ENCODE results near the gene YY1.

The YY1 gene

DNA sequence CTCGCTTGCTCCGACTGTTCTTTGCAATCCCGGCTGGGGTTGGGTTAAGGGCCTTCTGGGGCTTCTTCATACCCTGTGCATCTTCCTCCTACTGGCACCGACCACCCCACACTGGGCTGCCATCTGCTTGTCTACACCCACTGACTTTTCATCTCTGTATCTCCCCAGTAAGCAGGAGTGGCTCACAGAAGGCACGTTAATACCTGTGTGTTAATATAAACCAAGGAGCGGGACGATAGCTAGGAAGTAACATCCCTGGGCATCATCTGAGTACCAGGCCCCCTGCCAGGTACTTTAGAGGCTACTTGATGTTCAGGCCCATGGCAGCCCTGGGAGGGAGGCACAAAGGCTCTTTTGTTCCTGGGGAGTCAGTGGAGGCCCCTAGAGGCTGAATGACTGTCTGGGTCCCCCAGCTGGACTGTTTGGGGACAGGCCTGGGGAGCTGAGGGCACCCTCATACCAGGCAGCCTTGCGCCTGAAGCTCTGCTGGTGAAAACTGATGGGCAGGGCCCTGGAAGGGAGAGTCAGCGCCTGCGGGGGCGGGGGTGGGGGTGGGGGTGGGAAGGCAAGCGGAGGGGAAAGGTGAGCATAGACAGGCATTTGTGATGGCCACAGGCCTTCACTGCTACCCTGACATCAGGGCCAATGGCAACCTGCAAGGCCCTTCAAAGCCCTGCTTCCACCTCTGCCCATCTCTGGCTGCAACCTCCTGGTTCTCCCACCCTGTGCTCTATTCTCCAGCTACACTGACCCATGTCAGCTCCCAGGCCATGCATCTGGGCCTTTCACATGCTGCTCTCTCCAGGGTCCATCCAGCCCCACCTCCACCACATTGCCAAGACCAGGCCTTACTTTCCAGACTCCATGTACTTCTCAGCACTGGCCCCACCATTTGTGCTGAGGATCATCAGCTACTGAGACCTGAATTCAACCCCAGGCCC is 45.3 kb upstream of the YY1 start:
- no peak for DNase-seq (ENCODE audit: low read depth)
- in situ Hi-C loops (cut with HindIII; ENCODE audit: low sequenced_read_pairs) = no loop called here
- peak overlapping the region; percentile 44 for H3K4me3 ChIP-seq (ENCODE audit: low read depth, low read length)
- TF ChIP-seq, protein P1, sequence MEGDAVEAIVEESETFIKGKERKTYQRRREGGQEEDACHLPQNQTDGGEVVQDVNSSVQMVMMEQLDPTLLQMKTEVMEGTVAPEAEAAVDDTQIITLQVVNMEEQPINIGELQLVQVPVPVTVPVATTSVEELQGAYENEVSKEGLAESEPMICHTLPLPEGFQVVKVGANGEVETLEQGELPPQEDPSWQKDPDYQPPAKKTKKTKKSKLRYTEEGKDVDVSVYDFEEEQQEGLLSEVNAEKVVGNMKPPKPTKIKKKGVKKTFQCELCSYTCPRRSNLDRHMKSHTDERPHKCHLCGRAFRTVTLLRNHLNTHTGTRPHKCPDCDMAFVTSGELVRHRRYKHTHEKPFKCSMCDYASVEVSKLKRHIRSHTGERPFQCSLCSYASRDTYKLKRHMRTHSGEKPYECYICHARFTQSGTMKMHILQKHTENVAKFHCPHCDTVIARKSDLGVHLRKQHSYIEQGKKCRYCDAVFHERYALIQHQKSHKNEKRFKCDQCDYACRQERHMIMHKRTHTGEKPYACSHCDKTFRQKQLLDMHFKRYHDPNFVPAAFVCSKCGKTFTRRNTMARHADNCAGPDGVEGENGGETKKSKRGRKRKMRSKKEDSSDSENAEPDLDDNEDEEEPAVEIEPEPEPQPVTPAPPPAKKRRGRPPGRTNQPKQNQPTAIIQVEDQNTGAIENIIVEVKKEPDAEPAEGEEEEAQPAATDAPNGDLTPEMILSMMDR (IDR thresholded peaks at IDR 0.05; ENCODE audit: low read depth, low read length, missing control alignments) = no peak

DNA sequence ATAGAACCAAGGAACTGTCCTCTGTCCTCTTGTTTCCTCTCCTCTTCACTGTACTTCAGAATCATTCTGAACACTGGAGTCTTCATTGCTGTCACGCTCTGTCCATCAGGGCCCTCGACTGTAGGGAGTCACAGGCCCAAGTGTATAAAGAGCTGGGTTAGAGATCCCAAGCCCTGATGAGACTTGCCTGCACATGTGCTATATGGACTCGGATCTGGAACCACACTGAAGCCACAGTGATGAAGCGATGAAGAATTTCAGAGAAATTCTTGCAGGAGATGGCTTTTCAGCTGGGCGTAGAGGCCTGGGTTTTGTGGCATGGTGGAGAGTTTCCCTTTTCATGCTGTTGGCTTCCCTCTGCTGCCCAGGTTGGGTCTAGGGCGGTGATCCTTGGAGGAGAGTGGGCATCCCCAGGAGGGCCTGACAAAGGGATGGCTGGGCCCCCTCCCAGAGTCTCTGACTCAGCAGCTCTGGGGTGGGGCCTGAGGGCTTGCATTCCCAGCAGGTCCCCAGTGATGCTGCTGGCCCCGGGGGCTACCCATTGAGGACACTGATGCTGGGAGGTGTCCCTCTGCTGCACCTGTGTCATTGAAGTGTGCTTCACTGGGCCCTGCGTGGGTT is 39.6 kb upstream of the YY1 start:
- DNase-seq (ENCODE audit: low read depth) = no peak
- in situ Hi-C loops (cut with HindIII; ENCODE audit: low sequenced_read_pairs) = no loop called here
- no peak overlapping the region for H3K4me3 ChIP-seq (ENCODE audit: low read depth, low read length)
- TF ChIP-seq, protein P1 (IDR thresholded peaks at IDR 0.05; ENCODE audit: low read depth, low read length, missing control alignments) = no peak

DNA sequence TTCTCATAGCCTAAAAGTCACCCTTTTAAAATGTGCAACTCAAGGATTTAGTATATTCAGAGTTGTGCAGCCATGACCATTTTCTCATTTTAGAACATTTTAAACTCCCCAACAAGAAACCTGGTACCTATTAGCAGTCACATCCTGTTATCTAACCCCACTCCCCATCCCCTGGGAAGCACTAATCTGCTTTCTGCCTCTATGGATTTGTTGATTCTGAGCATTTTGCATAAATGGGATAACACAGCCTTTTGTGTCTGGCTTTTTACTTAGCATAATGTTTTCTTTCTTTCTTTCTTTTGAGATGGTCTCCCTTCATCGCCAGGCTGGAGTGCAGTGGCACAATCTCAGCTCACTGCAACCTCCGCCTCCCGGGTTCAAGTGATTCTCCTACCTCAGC is 38.6 kb upstream of the YY1 start:
- no peak overlapping the region for H3K4me3 ChIP-seq (ENCODE audit: low read depth, low read length)
- TF ChIP-seq, protein P1 (IDR thresholded peaks at IDR 0.05; ENCODE audit: low read depth, low read length, missing control alignments) = no peak
- in situ Hi-C loops (cut with HindIII; ENCODE audit: low sequenced_read_pairs) = no loop called here
- DNase-seq (ENCODE audit: low read depth) = no peak

DNA sequence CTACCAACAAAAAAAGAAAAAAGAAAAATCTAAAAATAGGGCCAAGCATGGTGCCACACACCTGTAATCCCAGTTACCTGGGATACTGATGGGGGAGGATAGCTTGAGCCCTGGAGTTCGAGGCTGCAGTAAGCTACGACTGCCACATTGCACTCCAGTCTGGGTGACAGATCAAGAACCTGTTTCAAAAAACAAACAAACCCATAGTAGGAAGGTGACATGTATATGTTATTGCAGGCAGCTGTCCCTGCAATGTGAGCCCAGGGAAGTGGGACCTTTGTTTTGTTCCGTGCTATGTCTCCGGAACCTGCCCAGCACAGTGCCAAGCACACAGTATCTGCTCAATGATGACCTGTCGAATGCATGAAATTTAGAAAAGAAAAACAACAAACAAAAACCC is 37.2 kb upstream of the YY1 start:
- in situ Hi-C loops (cut with HindIII; ENCODE audit: low sequenced_read_pairs) = no loop called here
- DNase-seq (ENCODE audit: low read depth) = no peak
- H3K4me3 ChIP-seq (ENCODE audit: low read depth, low read length) = no peak overlapping the region
- TF ChIP-seq, protein P1 (IDR thresholded peaks at IDR 0.05; ENCODE audit: low read depth, low read length, missing control alignments) = no peak

DNA sequence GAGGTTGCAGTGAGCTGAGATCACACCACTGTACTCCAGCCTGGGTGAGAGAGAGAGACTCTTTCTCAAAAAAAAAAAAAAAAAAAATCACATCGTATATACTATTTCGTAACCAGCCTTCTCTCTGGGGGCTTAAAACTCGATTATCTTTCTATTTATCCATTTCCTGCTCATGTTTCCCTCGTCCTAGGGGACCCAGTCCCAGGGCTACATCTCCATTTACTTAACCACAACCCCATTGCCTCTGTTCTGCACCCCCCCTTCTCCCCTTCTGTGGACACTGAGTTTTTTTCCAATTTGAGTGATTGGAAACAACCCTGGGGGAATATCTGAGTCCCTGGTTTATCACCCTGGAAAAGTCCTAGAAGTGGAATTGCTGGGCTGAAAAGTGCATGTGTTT is 36.2 kb upstream of the YY1 start:
- H3K4me3 ChIP-seq (ENCODE audit: low read depth, low read length) = no peak overlapping the region
- TF ChIP-seq, protein P1 (IDR thresholded peaks at IDR 0.05; ENCODE audit: low read depth, low read length, missing control alignments) = no peak
- DNase-seq (ENCODE audit: low read depth) = no peak
- in situ Hi-C loops (cut with HindIII; ENCODE audit: low sequenced_read_pairs) = no loop called here

DNA sequence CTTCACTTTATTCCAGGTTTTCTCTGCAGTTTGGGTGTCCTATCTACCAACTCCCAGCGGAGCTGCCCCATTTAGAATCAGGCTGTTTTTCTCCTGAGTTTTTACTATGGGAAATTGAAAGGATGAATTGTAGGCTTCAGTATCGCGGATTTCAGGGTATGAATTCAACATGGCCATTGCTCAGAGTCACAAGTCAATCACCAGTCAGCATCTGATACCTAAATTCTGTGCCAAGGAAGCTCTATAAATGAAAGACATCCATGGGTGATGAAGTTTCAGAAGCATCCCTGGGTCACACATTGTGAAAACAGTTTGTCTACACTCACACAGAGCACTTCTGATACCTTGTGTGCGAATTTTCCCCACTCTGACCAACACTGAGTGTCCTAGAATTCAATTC is 35.8 kb upstream of the YY1 start:
- no peak for DNase-seq (ENCODE audit: low read depth)
- no peak overlapping the region for H3K4me3 ChIP-seq (ENCODE audit: low read depth, low read length)
- in situ Hi-C loops (cut with HindIII; ENCODE audit: low sequenced_read_pairs) = no loop called here
- TF ChIP-seq, protein P1 (IDR thresholded peaks at IDR 0.05; ENCODE audit: low read depth, low read length, missing control alignments) = no peak

All from astrocyte of the cerebellum (primary cell).